Adipose tissue (tissue), 3 donors: ENCODE results near the gene LRRC36. TPM values are rescaled to one million over a fixed set of nuclear protein-coding genes. Genes with fewer than 3 reads are reported as not detected.

Source experiments
- H3K27ac ChIP-seq: one replicate; pipeline ENCODE4 v1.5.1; 2013; ENCODE audit warnings: low read depth, low read length
- WGBS, 3 donors: extraction: QIAGEN DNeasy Blood & Tissue Kit; methylation state at CpG; one replicate each; pipeline ENCODE4 v1.1.7; 2013; 5-methylcytosine and 5-hydroxymethylcytosine counted together
- polyA plus RNA-seq, 3 donors: library from polyadenylated mRNA; stranded (reverse); fragments of 200-250 nt; gene quantifications; one replicate each; pipeline ENCODE4 v1.2.3, GENCODE V29; 2013
- donor health status: healthy with polysubstance abuse.
- donor health status: Bipolar disorder and iron deficiency.
- donor health status: healthy.

Gene LRRC36
- polyA plus RNA-seq, 3 donors: 0.15 to 1.1 (median 0.82) TPM

- H3K27ac ChIP-seq: no peak overlapping the region
- WGBS, 3 donors: 18 to 28% (median 27%) methylated on average over 11 of the region's 11 CpGs
Measured at GRCh38 chr16:67428146-67428731, 101.6 kb downstream of the LRRC36 start.

- H3K27ac ChIP-seq: no peak overlapping the region
- 81 to 97% (median 93%) methylated on average over 3 of the region's 3 CpGs for WGBS, 3 donors
Measured at GRCh38 chr16:67429053-67429798, 102.6 kb downstream of the LRRC36 start.

- 33 to 50% (median 45%) methylated on average over 13 of the region's 13 CpGs for WGBS, 3 donors
- H3K27ac ChIP-seq: no peak overlapping the region
Measured at GRCh38 chr16:67429799-67430503, 103.3 kb downstream of the LRRC36 start.

GRCh38 chr16:67430504-67430976 lies 103.9 kb downstream of the LRRC36 start:
- H3K27ac ChIP-seq: no peak overlapping the region
- 0 to 2% (median 1%) methylated on average over 25 to 53 of the region's 53 CpGs for WGBS, 3 donors

- WGBS, 3 donors: 0 to 2% (median 1%) methylated on average over 60 to 87 of the region's 87 CpGs
- H3K27ac ChIP-seq: no peak within 1 kb of the TSS
Measured at GRCh38 chr16:67430977-67431774, 104.6 kb downstream of the LRRC36 start, which contains the start of gene HSD11B2. TSS of gene HSD11B2 (plus strand) at chr16:67431121. CDS start at chr16:67431249, 128 bp downstream.

GRCh38 chr16:67431775-67432505 lies 105.3 kb downstream of the LRRC36 start:
- H3K27ac ChIP-seq: no peak overlapping the region
- WGBS, 3 donors: 33 to 40% (median 38%) methylated on average over 12 to 13 of the region's 13 CpGs

- H3K27ac ChIP-seq: no peak overlapping the region
- 57 to 67% (median 59%) methylated on average over 5 of the region's 5 CpGs for WGBS, 3 donors
Measured at GRCh38 chr16:67432506-67432890, 105.9 kb downstream of the LRRC36 start.

- no peak overlapping the region for H3K27ac ChIP-seq
- 86 to 91% (median 87%) methylated on average over 5 of the region's 5 CpGs for WGBS, 3 donors
Measured at GRCh38 chr16:67433131-67433719, 106.6 kb downstream of the LRRC36 start.

Other genes starting within 250 kb of the LRRC36 start
- gene PHAF1, start 216.9 kb upstream of the LRRC36 start, polyA plus RNA-seq: 1 to 10 TPM; 4.6 to 6.8 (median 6.6) TPM
- gene B3GNT9, start 175.8 kb upstream of the LRRC36 start, polyA plus RNA-seq: 1 to 10 TPM; 2.5 to 6.7 (median 5.0) TPM
- gene TRADD, start 166.9 kb upstream of the LRRC36 start, polyA plus RNA-seq: 10 to 100 TPM; 18.0 to 30.0 (median 20.6) TPM
- gene FBXL8, start 166.9 kb upstream of the LRRC36 start, polyA plus RNA-seq: 10 to 100 TPM; 10.3 to 36.7 (median 15.3) TPM
- gene HSF4, start 162.1 kb upstream of the LRRC36 start, polyA plus RNA-seq: 10 to 100 TPM; 30.3 to 62.2 (median 42.1) TPM
- gene NOL3, start 156.3 kb upstream of the LRRC36 start, polyA plus RNA-seq: 10 to 100 TPM; 31.0 to 62.3 (median 34.3) TPM
- gene MATCAP1, start 142.9 kb upstream of the LRRC36 start, polyA plus RNA-seq: 10 to 100 TPM; 13.0 to 32.0 (median 28.2) TPM
- 10 to 100 TPM in 1 of 3 donors, 1 to 10 TPM in 2; 3.1 to 14.4 (median 9.4) TPM for gene EXOC3L1, start 136.7 kb upstream of the LRRC36 start, polyA plus RNA-seq
- gene E2F4, start 134.7 kb upstream of the LRRC36 start, polyA plus RNA-seq: 10 to 100 TPM; 25.5 to 72.6 (median 52.0) TPM
- gene ELMO3, start 127.7 kb upstream of the LRRC36 start, polyA plus RNA-seq: 10 to 100 TPM in 1 of 3 donors, 1 to 10 TPM in 2; 1.8 to 35.7 (median 4.5) TPM
- 10 to 100 TPM; 65.4 to 77.4 (median 75.5) TPM for gene TMEM208, start 99.7 kb upstream of the LRRC36 start, polyA plus RNA-seq
- 10 to 100 TPM; 11.3 to 41.7 (median 33.4) TPM for gene FHOD1, start 79.3 kb upstream of the LRRC36 start, polyA plus RNA-seq
- gene SLC9A5, start 77.8 kb upstream of the LRRC36 start, polyA plus RNA-seq: 1 to 10 TPM in 1 of 3 donors, under 1 TPM in 2; 0.26 to 1.6 (median 0.82) TPM
- gene PLEKHG4, start 47.3 kb upstream of the LRRC36 start, polyA plus RNA-seq: 10 to 100 TPM in 2 of 3 donors, 1 to 10 TPM in 1; 5.6 to 12.6 (median 11.6) TPM
- gene KCTD19, start 74 bp upstream of the LRRC36 start, polyA plus RNA-seq: under 1 TPM in 2 of 3 donors, not detected in 1; 0.05 to 0.56 TPM
- gene TPPP3, start 66.7 kb downstream of the LRRC36 start, polyA plus RNA-seq: 10 to 100 TPM; 11.1 to 33.7 (median 16.8) TPM
- gene ZDHHC1, start 89.7 kb downstream of the LRRC36 start, polyA plus RNA-seq: 1 to 10 TPM; 6.8 to 8.9 (median 7.8) TPM
- gene HSD11B2, start 104.3 kb downstream of the LRRC36 start, polyA plus RNA-seq: 1 to 10 TPM; 1.3 to 5.4 (median 2.4) TPM
- gene ATP6V0D1, start 154.3 kb downstream of the LRRC36 start, polyA plus RNA-seq: 10 to 100 TPM; 34.0 to 77.2 (median 67.3) TPM
- gene AGRP, start 156.7 kb downstream of the LRRC36 start, polyA plus RNA-seq: under 1 TPM in 1 of 3 donors, not detected in 2; 0.09 TPM
- 10 to 100 TPM; 26.1 to 74.9 (median 61.1) TPM for gene RIPOR1, start 202.0 kb downstream of the LRRC36 start, polyA plus RNA-seq
- gene CTCF, start 235.7 kb downstream of the LRRC36 start, polyA plus RNA-seq: 10 to 100 TPM; 12.4 to 26.0 (median 15.2) TPM